GM19043 (cell line): ENCODE results near the gene PSAPL1.

Experiments used
- ATAC-seq: cut with Tn5 transposase; IDR thresholded peaks from one replicate; pipeline ENCODE4 v1.9.1; 2021; ENCODE audit warnings: low read depth; ENCODE audit not compliant: unreplicated experiment

Gene PSAPL1

GRCh38 chr4:7398788-7399439 is 35.8 kb downstream of the PSAPL1 start:
- ATAC-seq, result no peak

- no peak for ATAC-seq
These were observed 36.7 kb downstream of the PSAPL1 start for GRCh38 chr4:7398104-7398423.

GRCh38 chr4:7397206-7398103 is 37.3 kb downstream of the PSAPL1 start:
- no peak for ATAC-seq

- ATAC-seq, result no peak
These were observed 38.4 kb downstream of the PSAPL1 start for GRCh38 chr4:7396186-7396910.

GRCh38 chr4:7395645-7396044 is 39.1 kb downstream of the PSAPL1 start:
- ATAC-seq, result no peak

GRCh38 chr4:7394681-7395451 is 39.9 kb downstream of the PSAPL1 start:
- no peak for ATAC-seq

- ATAC-seq, result no peak
These were observed 40.8 kb downstream of the PSAPL1 start for GRCh38 chr4:7393601-7394575.

GRCh38 chr4:7392438-7393421 is 42.0 kb downstream of the PSAPL1 start:
- no peak for ATAC-seq

- ATAC-seq, result no peak
These were observed 42.9 kb downstream of the PSAPL1 start for GRCh38 chr4:7391637-7392437.

- no peak for ATAC-seq
These were observed 43.7 kb downstream of the PSAPL1 start for GRCh38 chr4:7390906-7391636.

- no peak for ATAC-seq
These were observed 44.4 kb downstream of the PSAPL1 start for GRCh38 chr4:7390336-7390735.

GRCh38 chr4:7389719-7390118 is 45.0 kb downstream of the PSAPL1 start:
- no peak for ATAC-seq

GRCh38 chr4:7389101-7389701 is 45.5 kb downstream of the PSAPL1 start:
- ATAC-seq, result no peak

GRCh38 chr4:7388627-7389026 is 46.1 kb downstream of the PSAPL1 start:
- ATAC-seq, result no peak

- ATAC-seq, result no peak
These were observed 46.8 kb downstream of the PSAPL1 start for GRCh38 chr4:7387925-7388324.
